IPS DF 6.9 (cell line): ENCODE data around the gene RPL41.

Experiments used
- DNase-seq: peaks from one replicate; pipeline ENCODE4 v3.0.0-alpha.2; 2013; ENCODE audit warnings: low read depth, low spot score
- H3K27ac ChIP-seq: one replicate; pipeline ENCODE4 v1.5.1; 2013; ENCODE audit warnings: low read length, control low read depth
- H3K27me3 ChIP-seq: 2 replicates; pipeline ENCODE4 v1.6.1; 2013; ENCODE audit warnings: mild to moderate bottlenecking, low read length; ENCODE audit not compliant: control insufficient read depth, insufficient read depth
- H3K36me3 ChIP-seq: 2 replicates; pipeline ENCODE4 v1.6.1; 2013; ENCODE audit warnings: low read length; ENCODE audit not compliant: control insufficient read depth, insufficient read depth
- H3K4me1 ChIP-seq: 2 replicates; pipeline ENCODE4 v1.6.1; 2013; ENCODE audit warnings: low read length; ENCODE audit not compliant: control insufficient read depth, insufficient read depth
- H3K4me3 ChIP-seq: 2 replicates; pipeline ENCODE4 v1.5.1; 2013; ENCODE audit warnings: mild to moderate bottlenecking, low read length
- H3K9me3 ChIP-seq: 2 replicates; pipeline ENCODE4 v1.6.1; 2013; ENCODE audit warnings: low read length, inconsistent platforms; ENCODE audit not compliant: control insufficient read depth, insufficient read depth
- WGBS: extraction: QIAGEN DNeasy Blood & Tissue Kit; methylation state at CpG from one replicate; pipeline ENCODE4 v1.1.7; 2013; ENCODE audit warnings: mixed read lengths, missing lambda C conversion rate; ENCODE audit not compliant: insufficient read length, insufficient coverage; 5-methylcytosine and 5-hydroxymethylcytosine counted together

Gene RPL41

GRCh38 chr12:56160894-56161689 is 44.7 kb downstream of the RPL41 start:
- Histone ChIP-seq H3K9me3 (no peaks in the 10 kb centered on the region), H3K27ac (no peak overlapping the region), H3K27me3 (no peaks in the 10 kb centered on the region), H3K4me1 (peaks cover 7% of the 10 kb centered on the region), H3K36me3 (peaks cover 46% of the 10 kb centered on the region), H3K4me3 (no peak overlapping the region)
- WGBS: no CpG with 5 or more reads among the region's 11 CpGs
- DNase-seq: no peak

DNA sequence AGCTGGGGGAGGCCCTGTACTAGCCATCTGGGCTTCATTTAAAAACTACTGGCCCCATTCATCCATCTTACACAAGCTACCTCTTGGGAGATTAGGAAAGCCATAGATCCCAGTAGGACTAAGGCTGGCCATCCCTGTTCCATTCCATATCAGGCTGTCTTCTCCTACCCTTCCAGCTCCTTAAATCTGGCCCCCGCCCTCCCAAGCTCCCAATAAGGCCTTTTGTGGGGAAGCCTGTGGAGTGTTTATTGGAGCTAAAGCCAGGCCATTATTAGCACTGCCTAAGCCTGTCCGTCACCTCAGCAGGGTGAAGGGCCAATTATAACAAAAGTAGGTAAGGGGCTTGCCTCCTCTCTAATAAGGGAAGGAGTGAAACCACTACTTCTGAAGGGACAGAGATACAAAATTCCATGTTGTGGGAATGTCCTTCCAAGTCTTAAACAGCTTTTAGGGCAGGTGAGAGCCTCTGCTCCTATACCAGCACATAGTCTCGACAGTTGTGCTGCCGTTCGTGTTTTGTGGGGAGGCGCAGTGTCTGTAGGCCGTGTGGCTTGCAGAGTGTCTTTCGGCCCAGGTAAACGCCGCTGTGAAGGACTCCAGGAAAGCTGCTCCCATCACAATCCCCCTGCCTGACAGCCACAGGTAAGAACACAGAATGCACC is 45.4 kb downstream of the RPL41 start:
- H3K36me3 ChIP-seq: peaks cover 46% of the 10 kb centered on the region
- H3K27me3 ChIP-seq: no peaks in the 10 kb centered on the region
- H3K9me3 ChIP-seq: no peaks in the 10 kb centered on the region
- H3K4me3 ChIP-seq: no peak overlapping the region
- no CpG with 5 or more reads among the region's 10 CpGs for WGBS
- DNase-seq: no peak
- H3K4me1 ChIP-seq: peaks cover 7% of the 10 kb centered on the region
- no peak overlapping the region for H3K27ac ChIP-seq

- WGBS: no CpG with 5 or more reads among the region's 11 CpGs
- no peak overlapping the region for H3K4me3 ChIP-seq
- peaks cover 7% of the 10 kb centered on the region for H3K4me1 ChIP-seq
- no peak overlapping the region for H3K27ac ChIP-seq
- H3K9me3 ChIP-seq: no peaks in the 10 kb centered on the region
- H3K27me3 ChIP-seq: no peaks in the 10 kb centered on the region
- no peak for DNase-seq
- peaks cover 51% of the 10 kb centered on the region for H3K36me3 ChIP-seq
Measured at GRCh38 chr12:56162468-56163290, 46.2 kb downstream of the RPL41 start.

- no peak for DNase-seq
- Histone ChIP-seq H3K36me3 (peaks cover 55% of the 10 kb centered on the region), H3K27me3 (no peaks in the 10 kb centered on the region), H3K27ac (no peak overlapping the region), H3K9me3 (no peaks in the 10 kb centered on the region), H3K4me3 (no peak overlapping the region), H3K4me1 (peaks cover 7% of the 10 kb centered on the region)
- no CpG with 5 or more reads among the region's 11 CpGs for WGBS
Measured at GRCh38 chr12:56163533-56164344, 47.3 kb downstream of the RPL41 start.

DNA sequence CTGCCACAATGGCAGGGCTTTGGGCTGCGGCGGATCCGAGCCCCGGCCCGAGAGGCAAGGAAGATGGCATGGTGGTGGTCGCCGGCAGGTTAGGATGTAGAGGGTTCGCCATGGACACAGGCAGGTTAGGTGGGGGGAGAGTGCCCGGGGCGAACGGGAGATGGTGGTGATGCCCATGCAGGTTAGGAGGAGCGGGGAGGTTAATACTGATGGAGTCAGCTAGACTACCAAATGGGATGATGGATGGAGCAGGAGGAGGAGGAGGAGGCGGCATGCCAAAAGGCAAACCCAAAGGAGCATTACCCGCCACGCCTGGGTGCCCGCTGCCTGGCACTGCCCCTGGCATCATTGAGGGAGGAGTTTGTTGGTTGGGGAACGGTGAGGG is 47.9 kb downstream of the RPL41 start:
- no peak overlapping the region for H3K4me3 ChIP-seq
- DNase-seq: no peak
- no peaks in the 10 kb centered on the region for H3K9me3 ChIP-seq
- no CpG with 5 or more reads among the region's 17 CpGs for WGBS
- peaks cover 57% of the 10 kb centered on the region for H3K36me3 ChIP-seq
- no peak overlapping the region for H3K27ac ChIP-seq
- H3K27me3 ChIP-seq: no peaks in the 10 kb centered on the region
- H3K4me1 ChIP-seq: peaks cover 7% of the 10 kb centered on the region

DNA sequence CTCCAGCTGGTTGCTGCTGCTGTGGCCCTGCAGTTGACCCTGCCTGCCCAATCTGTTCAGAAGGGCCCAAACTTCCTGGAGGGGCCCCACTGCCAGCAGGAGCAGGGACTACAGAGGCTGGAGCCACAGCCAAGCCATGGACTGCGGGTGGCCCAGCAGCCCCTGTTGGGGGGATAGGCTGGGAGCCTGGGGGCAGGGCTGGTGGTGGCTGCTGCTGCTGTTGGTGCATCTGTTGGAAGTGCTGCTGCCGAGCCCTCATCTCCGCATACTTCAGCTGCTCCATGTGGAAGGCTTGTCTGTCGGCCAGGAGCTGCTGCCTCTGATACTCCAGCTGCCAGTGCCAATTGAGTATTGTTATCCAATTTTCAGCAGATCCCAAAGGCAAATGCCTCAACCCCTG is 48.9 kb downstream of the RPL41 start:
- no peak overlapping the region for H3K4me3 ChIP-seq
- no CpG with 5 or more reads among the region's 4 CpGs for WGBS
- H3K9me3 ChIP-seq: no peaks in the 10 kb centered on the region
- H3K4me1 ChIP-seq: peaks cover 4% of the 10 kb centered on the region
- no peak for DNase-seq
- no peaks in the 10 kb centered on the region for H3K27me3 ChIP-seq
- H3K36me3 ChIP-seq: peaks cover 57% of the 10 kb centered on the region
- no peak overlapping the region for H3K27ac ChIP-seq
